Tibial nerve (tissue), 4 donors: ENCODE results near the gene IPO13. TPM values are rescaled to one million over a fixed set of nuclear protein-coding genes. Genes with fewer than 3 reads are reported as not detected.

Experiments
- DNase-seq, 2 donors: peaks; one replicate each; pipeline ENCODE4 v3.0.0-alpha.2; 2019; ENCODE audit warnings: low spot score in 2 of 2
- H3K27ac ChIP-seq, 4 donors: fragments of 200-600 bp; sonication (generic) in 3 of 4; one replicate each; pipeline ENCODE4 v1.5.1; 2017 to 2019; ENCODE audit warnings: mild to moderate bottlenecking in 1 of 4
- H3K27me3 ChIP-seq, 2 donors: fragments of 200-600 bp; sonication (generic) in 1 of 2; one replicate each; pipeline versions ENCODE4 v1.5.1 to v1.6.0; 2017 to 2019
- H3K36me3 ChIP-seq, 3 donors: fragments of 200-600 bp; sonication (generic); one replicate each; pipeline ENCODE4 v1.5.1; 2018 to 2019
- H3K4me1 ChIP-seq, 4 donors: fragments of 200-600 bp; sonication (generic) in 3 of 4; one replicate each; pipeline ENCODE4 v1.5.1; 2017 to 2019
- H3K4me3 ChIP-seq, 4 donors: fragments of 200-600 bp; sonication (generic) in 3 of 4; one replicate each; pipeline ENCODE4 v1.5.1; 2017 to 2019; ENCODE audit warnings: mild to moderate bottlenecking in 1 of 4, moderate library complexity in 1 of 4
- H3K9me3 ChIP-seq, 4 donors: fragments of 200-600 bp; sonication (generic) in 3 of 4; one replicate each; pipeline ENCODE4 v1.5.1; 2017 to 2019
- CTCF ChIP-seq, 5 experiments: fragments of 200-600 bp in 3 of 5; fragments of 450-650 bp in 2 of 5; sonication (generic) in 3 of 5; IDR thresholded peaks; one replicate each; pipeline ENCODE4 v1.5.1; 2016 to 2019; ENCODE audit warnings: antibody characterized with exemption in 5 of 5, mild to moderate bottlenecking in 3 of 5, moderate library complexity in 2 of 5
- EP300 ChIP-seq, 2 donors: sonication (generic); formaldehyde crosslinking; IDR thresholded peaks; one replicate each; pipeline ENCODE4 v1.6.1; 2017; ENCODE audit warnings: antibody characterized with exemption in 2 of 2, mild to moderate bottlenecking in 1 of 2
- POLR2A ChIP-seq, 2 donors: fragments of 450-650 bp; IDR thresholded peaks; one replicate each; pipeline ENCODE4 v1.6.1; 2017; ENCODE audit warnings: antibody characterized with exemption in 2 of 2, mild to moderate bottlenecking in 2 of 2, moderate library complexity in 2 of 2
- WGBS, 2 donors: methylation state at CpG; one replicate each; pipeline ENCODE4 v1.1.5; 2018; 5-methylcytosine and 5-hydroxymethylcytosine counted together
- total RNA-seq, 4 donors: library from RNA; depleted of rRNA; stranded (reverse); fragments of >200 nt; gene quantifications; one replicate each; pipeline ENCODE4 v1.1.0, GENCODE V29; 2016

IPO13 gene
- total RNA-seq, 4 donors from 2014 or later, result 27.8 to 41.1 (median 31.2) TPM

- H3K27me3 ChIP-seq, result no peaks in the 10 kb centered on the region
- no peak overlapping the region for H3K4me3 ChIP-seq
- DNase-seq, result no peak
- H3K4me1 ChIP-seq, result peaks cover 0 to 63% (median 28%) of the 10 kb centered on the region in 4 donors
- H3K9me3 ChIP-seq, result no peaks in the 10 kb centered on the region
- H3K36me3 ChIP-seq, result peaks cover 0 to 41% (median 0%) of the 10 kb centered on the region in 3 donors
- TF ChIP-seq CTCF (IDR thresholded peaks at IDR 0.05), result no peak
- no peak for TF ChIP-seq POLR2A (IDR thresholded peaks at IDR 0.05)
- TF ChIP-seq EP300 (IDR thresholded peaks at IDR 0.05), result no peak
- 79 to 83% methylated on average over 9 of the region's 9 CpGs for WGBS, 2 donors
- peak overlapping the region in 2 of 4 donors; percentile 46 to 73 for H3K27ac ChIP-seq
These were observed 30.9 kb downstream of the IPO13 start for GRCh38 chr1:43977376-43978263.

- Histone ChIP-seq H3K4me1 (peaks cover 0 to 69% (median 28%) of the 10 kb centered on the region in 4 donors), H3K27me3 (no peaks in the 10 kb centered on the region), H3K36me3 (peaks cover 0 to 37% (median 0%) of the 10 kb centered on the region in 3 donors), H3K4me3 (no peak overlapping the region), H3K9me3 (no peaks in the 10 kb centered on the region), H3K27ac (peak overlapping the region in 2 of 4 donors; percentile 46 to 73)
- TF ChIP-seq CTCF (IDR thresholded peaks at IDR 0.05) (no peak), POLR2A (IDR thresholded peaks at IDR 0.05) (no peak), EP300 (IDR thresholded peaks at IDR 0.05) (no peak)
- 66 to 70% methylated on average over 5 of the region's 5 CpGs for WGBS, 2 donors
- DNase-seq, result no peak
These were observed 31.5 kb downstream of the IPO13 start for GRCh38 chr1:43978264-43978550.

GRCh38 chr1:43978551-43979260 is 32.0 kb downstream of the IPO13 start, which contains the start of gene B4GALT2:
Gene B4GALT2 (plus strand): TSS chr1:43979210. CDS start chr1:43981161, 1,951 bp downstream.
- no peak for TF ChIP-seq CTCF (IDR thresholded peaks at IDR 0.05)
- no peak for TF ChIP-seq POLR2A (IDR thresholded peaks at IDR 0.05)
- DNase-seq, result no peak
- WGBS, 2 donors, result 7 to 14% methylated on average over 19 to 39 of the region's 54 CpGs
- Histone ChIP-seq H3K4me3 (peak within 1 kb of the TSS; percentile 59 to 72 (median 66)), H3K27ac (peak within 1 kb of the TSS; percentile 30 to 81 (median 76)), H3K4me1 (peaks cover 0 to 74% (median 28%) of the 10 kb centered on the region in 4 donors), H3K36me3 (peaks cover 0 to 40% (median 0%) of the 10 kb centered on the region in 3 donors), H3K27me3 (no peaks in the 10 kb centered on the region), H3K9me3 (no peaks in the 10 kb centered on the region)

GRCh38 chr1:43979261-43979527 is 32.4 kb downstream of the IPO13 start:
- peaks cover 0 to 74% (median 26%) of the 10 kb centered on the region in 4 donors for H3K4me1 ChIP-seq
- peak overlapping the region; percentile 59 to 72 (median 66) for H3K4me3 ChIP-seq
- TF ChIP-seq POLR2A (IDR thresholded peaks at IDR 0.05), result no peak
- TF ChIP-seq CTCF (IDR thresholded peaks at IDR 0.05), result no peak
- TF ChIP-seq EP300 (IDR thresholded peaks at IDR 0.05), result no peak
- no peaks in the 10 kb centered on the region for H3K27me3 ChIP-seq
- 0% methylated on average over 40 of the region's 45 CpGs; no CpG with 5 or more reads in 1 of the 2 donors for WGBS, 2 donors
- H3K27ac ChIP-seq, result peak overlapping the region; percentile 30 to 81 (median 76)
- peaks cover 0 to 45% (median 0%) of the 10 kb centered on the region in 3 donors for H3K36me3 ChIP-seq
- H3K9me3 ChIP-seq, result no peaks in the 10 kb centered on the region
- no peak for DNase-seq
